Ishikawa (cell line): ENCODE data around the gene SMYD3.

ENCODE experiments used
- CEBPB ChIP-seq: IDR thresholded peaks from 2 replicates; pipeline ENCODE4 v1.6.1; 2012
- CREB1 ChIP-seq: IDR thresholded peaks from 2 replicates; pipeline ENCODE4 v1.6.1; 2012; ENCODE audit warnings: low read depth
- EGR1 ChIP-seq: IDR thresholded peaks from 2 replicates; pipeline ENCODE4 v1.6.1; 2012
- EP300 ChIP-seq: IDR thresholded peaks from 2 replicates; pipeline ENCODE4 v1.6.1; 2012; ENCODE audit warnings: borderline replicate concordance
- FOXM1 ChIP-seq: IDR thresholded peaks from 2 replicates; pipeline ENCODE4 v1.6.1; 2012; ENCODE audit warnings: low read depth, borderline replicate concordance
- NFIC ChIP-seq: IDR thresholded peaks from 2 replicates; pipeline ENCODE4 v1.6.1; 2012
- RAD21 ChIP-seq: IDR thresholded peaks from 2 replicates; pipeline ENCODE4 v1.6.1; 2012; ENCODE audit warnings: low read depth
- REST ChIP-seq: IDR thresholded peaks from 2 replicates; pipeline ENCODE4 v1.6.1; 2012; ENCODE audit warnings: low read depth, mild to moderate bottlenecking
- TAF1 ChIP-seq: IDR thresholded peaks from 2 replicates; pipeline ENCODE4 v1.6.1; 2012; ENCODE audit warnings: low read depth, mild to moderate bottlenecking
- TCF12 ChIP-seq: IDR thresholded peaks from 2 replicates; pipeline ENCODE4 v1.6.1; 2012; ENCODE audit warnings: low read depth
- TEAD4 ChIP-seq: IDR thresholded peaks from 2 replicates; pipeline ENCODE4 v1.6.1; 2012
- ZBTB7A ChIP-seq: IDR thresholded peaks from 2 replicates; pipeline ENCODE4 v1.6.1; 2012; ENCODE audit warnings: low read depth
- TF ChIP-seq, protein P1 (sequence below): IDR thresholded peaks from 2 replicates; pipeline ENCODE4 v1.6.1; 2012

- TF ChIP-seq EP300 (no peak), CEBPB (no peak), NFIC (no peak), ZBTB7A (no peak), REST (no peak), FOXM1 (no peak), CREB1 (no peak), RAD21 (no peak), TEAD4 (no peak), TAF1 (no peak), EGR1 (no peak), TCF12 (no peak)
- TF ChIP-seq, protein P1, sequence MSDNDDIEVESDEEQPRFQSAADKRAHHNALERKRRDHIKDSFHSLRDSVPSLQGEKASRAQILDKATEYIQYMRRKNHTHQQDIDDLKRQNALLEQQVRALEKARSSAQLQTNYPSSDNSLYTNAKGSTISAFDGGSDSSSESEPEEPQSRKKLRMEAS: no peak
These were observed 518.5 kb downstream of the SMYD3 start for GRCh38 chr1:245988393-245989078.
